HG03064 (cell line): Measurements from ENCODE around the gene TRO.

Experiments used
- ATAC-seq: cut with Tn5 transposase; IDR thresholded peaks from one replicate; pipeline ENCODE4 v1.9.1; 2021; ENCODE audit warnings: low read depth; ENCODE audit not compliant: unreplicated experiment

The TRO gene, protein sequence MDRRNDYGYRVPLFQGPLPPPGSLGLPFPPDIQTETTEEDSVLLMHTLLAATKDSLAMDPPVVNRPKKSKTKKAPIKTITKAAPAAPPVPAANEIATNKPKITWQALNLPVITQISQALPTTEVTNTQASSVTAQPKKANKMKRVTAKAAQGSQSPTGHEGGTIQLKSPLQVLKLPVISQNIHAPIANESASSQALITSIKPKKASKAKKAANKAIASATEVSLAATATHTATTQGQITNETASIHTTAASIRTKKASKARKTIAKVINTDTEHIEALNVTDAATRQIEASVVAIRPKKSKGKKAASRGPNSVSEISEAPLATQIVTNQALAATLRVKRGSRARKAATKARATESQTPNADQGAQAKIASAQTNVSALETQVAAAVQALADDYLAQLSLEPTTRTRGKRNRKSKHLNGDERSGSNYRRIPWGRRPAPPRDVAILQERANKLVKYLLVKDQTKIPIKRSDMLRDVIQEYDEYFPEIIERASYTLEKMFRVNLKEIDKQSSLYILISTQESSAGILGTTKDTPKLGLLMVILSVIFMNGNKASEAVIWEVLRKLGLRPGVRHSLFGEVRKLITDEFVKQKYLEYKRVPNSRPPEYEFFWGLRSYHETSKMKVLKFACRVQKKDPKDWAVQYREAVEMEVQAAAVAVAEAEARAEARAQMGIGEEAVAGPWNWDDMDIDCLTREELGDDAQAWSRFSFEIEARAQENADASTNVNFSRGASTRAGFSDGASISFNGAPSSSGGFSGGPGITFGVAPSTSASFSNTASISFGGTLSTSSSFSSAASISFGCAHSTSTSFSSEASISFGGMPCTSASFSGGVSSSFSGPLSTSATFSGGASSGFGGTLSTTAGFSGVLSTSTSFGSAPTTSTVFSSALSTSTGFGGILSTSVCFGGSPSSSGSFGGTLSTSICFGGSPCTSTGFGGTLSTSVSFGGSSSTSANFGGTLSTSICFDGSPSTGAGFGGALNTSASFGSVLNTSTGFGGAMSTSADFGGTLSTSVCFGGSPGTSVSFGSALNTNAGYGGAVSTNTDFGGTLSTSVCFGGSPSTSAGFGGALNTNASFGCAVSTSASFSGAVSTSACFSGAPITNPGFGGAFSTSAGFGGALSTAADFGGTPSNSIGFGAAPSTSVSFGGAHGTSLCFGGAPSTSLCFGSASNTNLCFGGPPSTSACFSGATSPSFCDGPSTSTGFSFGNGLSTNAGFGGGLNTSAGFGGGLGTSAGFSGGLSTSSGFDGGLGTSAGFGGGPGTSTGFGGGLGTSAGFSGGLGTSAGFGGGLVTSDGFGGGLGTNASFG (N-terminal part only)

DNA sequence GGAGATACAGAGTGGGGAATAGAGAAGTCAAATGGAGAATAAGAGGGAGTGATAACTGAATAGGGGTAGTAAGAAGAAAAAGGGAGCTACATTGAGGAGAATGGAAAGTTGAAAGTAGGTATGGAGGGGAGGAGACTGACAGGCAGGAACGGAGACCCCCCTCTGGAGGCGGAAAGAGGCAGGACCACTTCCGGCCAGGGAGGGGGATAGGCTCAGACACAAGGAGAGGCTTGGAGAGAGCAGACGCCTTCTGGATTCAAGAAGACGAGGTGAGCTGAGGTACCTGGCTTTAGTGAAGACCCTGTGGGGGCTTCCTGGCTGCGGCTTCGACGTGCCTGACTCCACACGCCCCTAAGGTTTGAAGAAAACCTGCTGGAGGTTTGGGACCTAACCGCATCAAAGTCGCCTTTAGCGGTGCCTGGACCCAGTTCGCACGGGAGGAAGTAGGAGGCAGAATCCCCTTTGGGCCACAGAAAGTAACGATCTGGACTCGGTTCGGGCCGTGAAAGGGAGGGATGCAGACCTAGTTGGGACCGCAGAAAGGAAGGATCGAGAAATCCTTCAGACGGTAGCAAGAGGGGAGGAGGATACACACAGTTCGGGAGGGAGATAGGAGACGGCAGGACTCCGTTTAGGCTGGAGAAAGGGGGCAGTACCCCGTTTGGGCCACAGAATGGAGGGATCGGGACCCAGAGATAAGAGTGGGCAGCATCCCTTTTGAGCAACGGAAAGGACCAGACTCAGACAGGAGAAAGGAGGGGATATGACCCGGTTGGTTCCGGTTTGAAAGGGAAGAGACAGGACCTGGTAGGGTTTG is at the start of gene TRO:
Gene TRO (plus strand): TSS at position 215 of the 817 bp plus-strand sequence. CDS start 1,423 bp downstream, outside the sequence.
- no peak for ATAC-seq

DNA sequence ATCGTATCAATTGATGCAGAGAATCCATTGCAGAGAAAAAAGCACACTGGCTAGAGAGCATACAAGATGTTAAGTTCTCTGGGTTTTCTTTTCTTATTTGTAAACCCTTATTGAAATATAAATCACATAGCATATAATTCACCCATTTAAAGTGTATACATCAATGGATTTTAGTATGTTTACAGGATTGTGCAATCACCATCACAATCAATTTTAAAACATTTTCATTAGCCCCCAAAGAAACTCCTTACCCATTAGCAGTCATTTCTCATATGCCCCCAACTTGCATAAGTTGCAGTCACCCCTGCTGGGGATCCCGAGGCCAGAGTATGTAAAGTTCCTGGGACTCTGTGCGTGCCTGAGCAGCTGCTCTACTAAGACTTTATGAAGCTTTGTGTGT is 34.9 kb upstream of the TRO start:
- ATAC-seq, result no peak

DNA sequence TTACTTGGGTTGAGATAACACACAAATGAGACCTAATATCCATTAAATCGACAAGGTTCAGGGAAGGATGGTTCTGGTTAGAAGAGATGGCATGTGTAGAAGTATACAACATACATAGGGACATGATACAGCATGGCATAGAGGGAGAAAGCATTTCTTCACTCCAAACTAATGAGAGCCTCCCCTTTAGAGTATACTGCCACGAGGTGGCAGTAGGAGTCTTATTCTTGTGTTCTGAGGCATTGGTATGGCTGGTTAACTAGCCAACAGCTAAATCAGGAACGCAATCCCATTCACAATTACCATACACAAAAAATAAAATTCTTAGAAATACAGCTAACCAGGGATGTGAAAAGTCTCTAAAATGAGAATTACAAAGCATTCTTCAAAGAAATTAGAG is 29.1 kb upstream of the TRO start:
- no peak for ATAC-seq

DNA sequence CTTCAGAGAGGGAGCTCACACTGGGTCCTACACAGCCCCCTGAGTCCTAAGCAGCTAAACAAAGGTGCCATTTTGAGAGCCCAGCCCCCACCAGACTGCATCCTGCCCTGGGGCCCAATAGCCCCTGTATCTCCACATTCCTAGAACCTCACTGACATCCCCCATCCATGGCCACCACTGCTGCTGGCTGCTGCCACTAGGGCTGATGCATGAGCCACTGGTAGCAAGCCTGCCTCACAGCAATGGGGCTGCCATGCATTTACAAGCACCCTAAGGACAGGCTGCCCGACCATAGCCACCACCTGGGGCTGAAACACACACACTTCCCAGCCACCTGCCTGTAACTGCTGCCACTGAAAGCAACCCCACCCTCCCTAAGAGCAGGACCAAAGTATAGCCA is 26.5 kb upstream of the TRO start:
- ATAC-seq, result no peak

DNA sequence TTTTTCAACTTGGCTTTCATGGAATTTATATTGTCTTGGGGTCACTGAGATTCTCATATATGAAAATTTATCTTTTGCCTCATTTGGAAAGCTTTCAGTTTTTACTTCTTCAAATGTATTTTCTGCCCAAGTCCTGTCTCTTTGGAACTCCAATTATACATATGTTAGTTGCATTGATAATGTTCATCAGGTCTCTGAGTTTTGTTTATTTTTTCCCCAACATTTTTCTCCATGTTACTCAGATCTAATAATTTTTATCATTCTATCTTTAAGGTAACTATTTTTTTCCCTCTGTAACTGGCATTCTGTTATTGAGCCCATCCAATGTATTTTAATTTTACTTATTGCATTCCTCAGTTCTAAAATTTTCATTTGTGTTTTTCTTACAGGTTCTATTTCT is 10.7 kb upstream of the TRO start:
- no peak for ATAC-seq

DNA sequence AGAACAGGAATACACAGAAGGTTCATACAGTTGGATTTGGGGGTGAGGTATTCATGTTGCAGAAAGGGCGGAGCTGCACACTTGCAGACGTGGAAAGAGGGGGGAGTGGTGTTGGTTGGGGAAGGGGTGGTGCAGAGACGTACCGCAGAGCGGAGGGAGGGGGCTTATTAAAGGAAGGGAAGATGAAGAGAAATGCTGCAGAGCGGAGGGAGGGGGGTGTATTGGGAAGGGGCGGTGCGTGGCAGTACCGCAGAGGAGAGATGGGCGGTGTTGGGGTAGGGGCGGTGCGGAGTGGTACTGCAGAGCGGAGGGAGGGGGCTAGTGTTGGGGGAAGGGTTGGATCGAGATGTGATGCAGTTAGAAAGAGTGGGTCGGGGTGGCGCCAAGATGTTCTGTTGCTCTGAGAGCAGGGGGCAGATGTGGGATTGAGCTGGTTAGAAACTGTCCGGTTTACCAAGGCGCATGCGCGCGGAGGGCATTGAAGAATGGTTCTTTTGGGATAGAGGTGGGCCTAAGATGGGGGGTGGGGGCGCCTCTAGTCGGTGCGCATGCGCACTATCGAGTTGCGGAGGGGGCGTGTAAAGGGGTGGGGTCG is 900 bp downstream of the TRO start:
- no peak for ATAC-seq

DNA sequence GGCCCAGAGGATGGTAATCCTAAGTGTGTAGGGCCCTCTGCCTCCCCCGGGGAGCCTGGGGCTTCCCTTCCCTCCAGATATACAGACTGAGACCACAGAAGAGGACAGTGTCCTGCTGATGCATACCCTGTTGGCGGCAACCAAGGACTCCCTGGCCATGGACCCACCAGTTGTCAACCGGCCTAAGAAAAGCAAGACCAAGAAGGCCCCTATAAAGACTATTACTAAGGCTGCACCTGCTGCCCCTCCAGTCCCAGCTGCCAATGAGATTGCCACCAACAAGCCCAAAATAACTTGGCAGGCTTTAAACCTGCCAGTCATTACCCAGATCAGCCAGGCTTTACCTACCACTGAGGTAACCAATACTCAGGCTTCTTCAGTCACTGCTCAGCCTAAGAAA is 1.9 kb downstream of the TRO start:
- ATAC-seq, result no peak

DNA sequence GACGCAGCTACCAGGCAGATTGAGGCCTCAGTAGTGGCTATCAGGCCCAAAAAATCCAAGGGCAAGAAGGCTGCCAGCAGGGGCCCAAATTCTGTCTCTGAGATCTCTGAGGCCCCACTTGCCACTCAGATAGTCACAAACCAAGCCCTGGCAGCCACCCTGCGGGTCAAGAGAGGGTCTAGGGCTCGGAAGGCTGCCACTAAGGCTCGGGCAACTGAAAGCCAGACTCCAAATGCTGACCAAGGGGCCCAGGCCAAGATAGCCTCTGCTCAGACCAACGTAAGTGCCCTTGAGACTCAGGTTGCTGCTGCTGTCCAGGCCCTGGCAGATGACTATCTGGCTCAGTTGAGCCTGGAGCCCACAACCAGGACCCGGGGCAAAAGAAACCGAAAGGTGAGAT is 2.8 kb downstream of the TRO start:
- no peak for ATAC-seq

DNA sequence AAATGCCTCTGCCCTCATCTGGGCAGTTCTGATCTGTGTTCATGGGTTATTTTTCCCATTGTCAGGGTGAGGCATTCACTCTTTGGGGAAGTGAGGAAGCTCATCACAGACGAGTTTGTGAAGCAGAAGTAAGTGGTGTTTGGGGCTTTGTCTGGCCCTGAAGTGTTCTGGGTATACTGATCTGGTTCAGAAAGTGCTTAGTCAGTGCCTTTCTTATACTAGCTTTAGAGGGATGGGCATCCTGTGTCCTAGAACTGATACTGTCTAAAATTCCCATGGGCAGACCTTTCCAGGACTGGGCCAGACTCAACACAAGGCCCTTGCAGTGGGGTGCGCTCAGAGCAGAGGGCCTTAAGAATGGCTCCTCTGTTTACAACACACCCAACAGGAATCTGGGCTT is 6.4 kb downstream of the TRO start:
- ATAC-seq, result no peak

DNA sequence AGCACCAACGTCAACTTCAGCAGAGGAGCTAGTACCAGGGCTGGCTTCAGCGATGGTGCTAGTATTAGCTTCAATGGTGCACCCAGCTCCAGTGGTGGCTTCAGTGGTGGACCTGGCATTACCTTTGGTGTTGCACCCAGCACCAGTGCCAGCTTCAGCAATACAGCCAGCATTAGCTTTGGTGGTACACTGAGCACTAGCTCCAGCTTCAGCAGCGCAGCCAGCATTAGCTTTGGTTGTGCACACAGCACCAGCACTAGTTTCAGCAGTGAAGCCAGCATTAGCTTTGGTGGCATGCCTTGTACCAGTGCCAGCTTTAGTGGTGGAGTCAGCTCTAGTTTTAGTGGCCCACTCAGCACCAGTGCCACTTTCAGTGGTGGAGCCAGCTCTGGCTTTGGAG is 8.3 kb downstream of the TRO start:
- no peak for ATAC-seq

DNA sequence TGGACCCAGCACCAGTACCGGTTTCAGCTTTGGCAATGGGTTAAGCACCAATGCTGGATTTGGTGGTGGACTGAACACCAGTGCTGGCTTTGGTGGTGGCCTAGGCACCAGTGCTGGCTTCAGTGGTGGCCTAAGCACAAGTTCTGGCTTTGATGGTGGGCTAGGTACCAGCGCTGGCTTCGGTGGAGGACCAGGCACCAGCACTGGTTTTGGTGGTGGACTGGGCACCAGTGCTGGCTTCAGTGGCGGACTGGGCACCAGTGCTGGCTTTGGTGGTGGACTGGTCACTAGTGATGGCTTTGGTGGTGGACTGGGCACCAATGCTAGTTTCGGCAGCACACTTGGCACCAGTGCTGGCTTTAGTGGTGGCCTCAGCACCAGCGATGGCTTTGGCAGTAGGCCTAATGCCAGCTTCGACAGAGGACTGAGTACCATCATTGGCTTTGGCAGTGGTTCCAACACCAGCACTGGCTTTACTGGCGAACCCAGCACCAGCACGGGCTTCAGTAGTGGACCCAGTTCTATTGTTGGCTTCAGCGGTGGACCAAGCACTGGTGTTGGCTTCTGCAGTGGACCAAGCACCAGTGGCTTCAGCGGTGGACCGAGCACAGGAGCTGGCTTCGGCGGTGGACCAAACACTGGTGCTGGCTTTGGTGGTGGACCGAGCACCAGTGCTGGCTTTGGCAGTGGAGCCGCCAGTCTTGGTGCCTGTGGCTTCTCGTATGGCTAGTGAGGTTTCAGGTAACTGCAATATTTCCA is 9.8 kb downstream of the TRO start:
- no peak for ATAC-seq

DNA sequence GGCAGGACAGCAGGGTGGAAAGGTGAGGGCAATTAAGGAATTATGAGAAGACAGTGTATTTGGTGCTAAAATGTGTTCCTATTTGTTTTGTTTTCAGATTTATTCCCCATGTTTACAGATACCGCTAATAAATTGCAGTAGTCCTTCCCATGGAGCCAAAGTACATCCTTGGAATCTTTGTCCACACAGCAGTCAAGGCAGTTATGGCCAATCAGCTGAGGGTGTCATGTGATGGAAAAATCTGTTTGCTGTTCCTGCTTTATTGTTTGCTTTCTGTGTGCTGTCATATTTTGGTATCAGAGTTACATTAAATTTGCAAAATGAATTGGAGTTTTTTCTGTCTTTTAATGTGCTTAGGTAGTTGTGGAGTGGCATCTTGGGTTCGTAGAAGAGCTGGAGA is 10.5 kb downstream of the TRO start:
- no peak for ATAC-seq

DNA sequence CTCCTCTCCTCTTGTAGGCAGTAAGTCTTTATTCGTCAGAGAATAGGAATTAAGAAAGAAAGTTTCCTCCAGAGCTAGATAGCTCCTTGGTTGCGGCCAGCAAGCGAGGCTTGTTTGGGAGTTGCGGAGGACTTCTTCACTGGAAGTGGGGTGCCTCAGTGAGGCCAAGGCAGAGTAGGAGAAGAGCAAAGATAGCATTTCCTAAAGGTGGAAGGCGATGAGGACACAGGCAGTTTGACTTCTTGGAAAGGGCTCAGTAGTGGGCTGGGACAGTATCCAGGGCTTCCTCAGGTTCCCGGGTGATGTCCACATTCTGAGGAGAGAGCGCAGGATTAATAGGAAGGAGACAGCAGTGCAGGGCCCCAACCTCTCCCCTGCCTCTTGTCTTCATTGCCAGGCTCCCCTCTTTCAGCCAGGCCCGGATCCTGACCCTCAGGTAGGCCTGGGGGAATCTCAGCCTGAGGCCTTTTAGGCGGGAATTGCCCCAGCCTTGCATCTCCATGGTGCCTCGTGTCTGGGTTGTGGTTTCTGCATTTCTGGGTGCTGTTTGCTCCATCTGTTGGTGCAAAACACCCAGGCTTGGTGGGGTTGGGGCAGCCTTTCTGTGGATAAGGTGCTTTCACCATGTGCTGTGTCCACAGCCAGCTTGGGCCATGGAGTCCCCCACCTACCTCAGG is 12.7 kb downstream of the TRO start:
- ATAC-seq, result no peak

DNA sequence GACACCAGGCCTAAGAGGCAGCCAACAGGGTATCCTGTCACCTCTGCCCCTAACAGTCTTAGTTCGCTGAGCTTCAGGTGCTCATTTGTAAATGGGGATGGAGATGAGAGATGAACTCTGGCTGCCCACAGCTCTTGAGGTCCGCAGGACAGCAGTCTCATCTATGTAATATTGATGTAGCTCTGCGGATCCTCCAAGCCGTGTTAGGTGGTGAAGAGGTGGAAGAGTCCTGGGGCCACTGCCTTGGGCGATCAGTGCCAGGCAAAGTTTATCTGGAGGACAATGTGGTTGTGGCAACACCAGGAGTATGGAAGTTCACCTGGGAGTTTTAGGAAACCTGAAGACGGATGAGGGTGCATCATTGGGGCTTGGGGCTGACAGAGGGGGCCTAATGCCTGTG is 13.4 kb downstream of the TRO start:
- ATAC-seq, result no peak

DNA sequence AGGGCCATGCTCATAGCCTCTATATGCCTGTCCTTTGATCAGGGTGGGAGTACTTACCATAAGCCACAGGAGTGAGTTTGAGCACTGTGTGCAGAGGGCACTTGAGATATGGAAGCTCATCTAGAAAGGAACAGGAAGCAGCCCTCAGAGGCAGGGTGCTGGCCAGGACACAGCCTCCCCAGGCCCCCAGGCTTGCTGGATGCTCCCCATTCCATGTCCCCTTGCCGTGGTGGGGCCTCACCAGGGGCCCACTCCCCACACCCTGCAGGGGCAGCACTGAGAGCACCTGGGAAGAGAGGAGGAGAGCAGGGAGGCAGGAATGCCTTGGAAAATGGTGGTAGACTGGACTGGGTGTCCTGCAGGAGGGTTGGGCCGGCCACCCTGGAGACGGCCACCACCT is 14.3 kb downstream of the TRO start:
- ATAC-seq, result no peak

DNA sequence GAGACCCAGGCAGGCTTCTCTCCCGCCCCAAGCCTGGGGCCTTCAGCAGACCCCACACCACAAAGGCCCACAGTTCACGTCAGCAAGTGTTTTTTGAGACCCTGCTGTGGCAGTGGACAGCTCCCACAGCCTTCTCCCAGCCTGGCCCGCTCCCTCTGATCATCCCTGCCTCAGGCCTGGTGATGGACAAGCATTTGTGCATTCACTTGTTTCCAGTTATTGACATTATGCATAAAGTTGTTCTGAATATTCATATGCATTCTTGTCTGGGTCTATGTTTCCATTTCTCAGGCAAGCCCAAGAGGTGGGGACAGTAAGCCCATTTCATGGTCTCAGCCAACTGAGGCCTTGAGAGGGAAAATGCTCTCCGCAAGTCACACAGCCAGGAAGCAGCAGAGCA is 14.7 kb downstream of the TRO start:
- no peak for ATAC-seq

DNA sequence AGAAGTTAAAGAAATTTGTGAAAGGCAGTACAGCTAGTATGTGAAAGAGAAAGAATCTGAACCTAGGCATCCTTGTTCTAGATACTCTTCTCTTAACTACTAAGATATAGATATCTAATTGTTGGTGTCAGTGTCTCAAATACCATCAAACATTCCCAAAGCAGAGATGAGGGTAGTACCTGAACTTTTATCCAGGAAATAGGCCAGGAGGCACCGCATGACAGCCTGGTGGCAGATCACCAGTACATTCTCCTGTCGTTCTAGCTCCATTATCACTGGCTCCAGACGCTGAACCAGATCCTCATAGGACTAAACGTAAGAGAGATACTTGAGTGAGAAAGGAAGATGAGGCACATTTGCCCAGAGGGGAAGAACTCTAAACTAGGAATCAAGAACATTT is 16.8 kb downstream of the TRO start:
- ATAC-seq, result no peak

DNA sequence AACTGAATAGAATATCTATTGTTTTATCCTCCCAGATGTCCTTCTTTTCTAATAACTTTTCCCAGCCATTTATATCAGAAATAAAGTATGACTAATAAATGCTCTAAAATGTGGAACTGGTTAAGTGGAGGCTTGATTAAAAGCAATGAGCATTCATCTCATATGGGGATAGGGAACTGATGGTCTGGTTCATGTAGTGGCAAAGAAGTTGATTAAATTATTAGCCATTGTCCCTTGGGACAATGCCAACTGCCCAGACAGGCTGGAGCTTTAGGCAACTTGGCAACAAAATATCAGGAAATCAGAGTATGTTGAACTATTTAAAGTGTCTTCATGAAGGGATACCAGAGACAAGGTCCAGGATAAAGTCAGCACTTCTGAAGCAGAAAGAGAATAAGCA is 24.2 kb downstream of the TRO start:
- ATAC-seq, result no peak

DNA sequence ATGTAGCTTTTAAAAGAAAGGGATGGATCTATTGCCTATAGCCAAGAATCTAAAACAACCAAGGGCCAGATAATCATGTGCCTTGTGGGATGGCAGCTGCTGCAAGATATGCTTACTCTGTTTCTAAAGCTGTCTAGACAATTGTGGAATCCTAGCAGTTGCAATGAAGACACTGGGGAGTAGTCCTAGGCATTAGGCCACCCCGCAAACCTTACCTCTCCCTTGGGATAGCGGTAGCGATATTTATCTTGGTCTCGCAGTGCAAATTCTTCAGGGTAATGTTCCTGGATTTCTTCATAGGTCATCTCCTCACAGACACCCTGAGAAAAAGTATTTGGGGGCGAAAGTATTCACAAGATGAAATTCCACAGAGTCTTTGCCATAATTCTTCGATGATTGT is 24.6 kb downstream of the TRO start:
- no peak for ATAC-seq
